Ectodermal cell (in vitro differentiated cells): Measurements from ENCODE around the gene PDE3A.

ENCODE experiments used
- H3K27ac ChIP-seq: 2 replicates; pipeline ENCODE4 v1.7.0; 2013; ENCODE audit warnings: mild to moderate bottlenecking, low read depth, low read length; ENCODE audit not compliant: insufficient read depth, poor library complexity, severe bottlenecking
- H3K27me3 ChIP-seq: 2 replicates; pipeline ENCODE4 v1.7.0; 2013; ENCODE audit warnings: mild to moderate bottlenecking, low read length; ENCODE audit not compliant: insufficient read depth, control insufficient read depth, poor library complexity, severe bottlenecking
- H3K36me3 ChIP-seq: one replicate; pipeline ENCODE4 v1.7.0; 2013; ENCODE audit warnings: low read length; ENCODE audit not compliant: control insufficient read depth, insufficient read depth
- H3K4me1 ChIP-seq: one replicate; pipeline ENCODE4 v1.7.0; 2013; ENCODE audit warnings: low read length; ENCODE audit not compliant: control insufficient read depth, insufficient read depth
- H3K4me3 ChIP-seq: 2 replicates; pipeline ENCODE4 v1.7.0; 2013; ENCODE audit warnings: low read depth, low read length, control low read depth; ENCODE audit not compliant: insufficient read depth
- H3K9me3 ChIP-seq: 2 replicates; pipeline ENCODE4 v1.7.0; 2013; ENCODE audit warnings: mild to moderate bottlenecking, low read length, moderate library complexity; ENCODE audit not compliant: control insufficient read depth
- WGBS, 2 experiments: methylation state at CpG; one replicate each; pipeline ENCODE4 v1.1.7; 2013; ENCODE audit warnings: missing lambda C conversion rate in 2 of 2; 5-methylcytosine and 5-hydroxymethylcytosine counted together

Gene PDE3A

DNA sequence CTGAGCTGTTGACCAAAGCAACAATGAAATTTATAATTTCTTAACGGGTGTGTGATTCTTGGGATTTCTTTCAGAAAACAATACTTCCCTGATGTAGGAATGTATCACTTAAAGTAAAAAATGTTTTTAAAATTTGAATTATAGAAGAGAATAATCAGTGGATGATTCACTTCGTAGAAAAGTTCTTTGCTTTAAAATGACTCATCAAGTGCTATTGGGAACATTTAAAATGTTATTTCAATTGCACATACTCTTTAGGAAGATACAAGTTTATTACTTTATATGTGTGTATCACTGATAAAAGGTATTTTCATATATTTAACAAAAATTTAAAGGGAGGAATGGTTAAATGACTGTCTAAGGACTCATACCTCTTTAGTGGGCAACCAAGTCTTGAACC, 155.3 kb downstream of the PDE3A start:
- Histone ChIP-seq H3K27ac (no peak overlapping the region), H3K9me3 (no peaks in the 10 kb centered on the region), H3K27me3 (no peaks in the 10 kb centered on the region), H3K4me3 (no peak overlapping the region), H3K36me3 (no peaks in the 10 kb centered on the region), H3K4me1 (no peaks in the 10 kb centered on the region)
- 94 to 100% methylated on average over 1 to 2 of the region's 2 CpGs for WGBS, 2 experiments

DNA sequence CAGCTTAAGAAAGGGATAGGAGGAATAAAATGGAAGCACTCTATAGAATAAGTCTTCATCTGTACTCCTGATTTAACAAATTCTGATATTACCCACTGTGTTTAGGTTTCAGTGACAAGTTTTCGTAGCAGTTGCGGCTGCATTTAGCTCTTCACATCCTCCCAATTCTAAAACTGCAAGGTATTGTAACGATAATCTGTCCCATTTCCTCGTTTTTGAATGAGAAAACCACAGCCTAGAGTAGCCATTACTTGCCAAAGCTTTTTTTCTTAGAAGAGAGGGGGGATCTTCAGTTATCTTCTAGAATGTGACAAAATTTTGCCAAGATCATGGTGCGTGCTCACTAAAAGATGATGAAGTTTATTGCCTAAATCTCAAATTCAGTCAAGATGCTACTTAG, 155.8 kb downstream of the PDE3A start:
- WGBS, 2 experiments, result 78 to 80% methylated on average over 5 of the region's 5 CpGs
- no peaks in the 10 kb centered on the region for H3K9me3 ChIP-seq
- H3K27ac ChIP-seq, result no peak overlapping the region
- H3K4me1 ChIP-seq, result no peaks in the 10 kb centered on the region
- H3K36me3 ChIP-seq, result no peaks in the 10 kb centered on the region
- H3K4me3 ChIP-seq, result no peak overlapping the region
- H3K27me3 ChIP-seq, result no peaks in the 10 kb centered on the region

- Histone ChIP-seq H3K4me3 (no peak overlapping the region), H3K9me3 (no peaks in the 10 kb centered on the region), H3K27me3 (no peaks in the 10 kb centered on the region), H3K4me1 (no peaks in the 10 kb centered on the region), H3K36me3 (no peaks in the 10 kb centered on the region), H3K27ac (no peak overlapping the region)
- WGBS, 2 experiments, result 92 to 93% methylated on average over 3 to 4 of the region's 4 CpGs
Observed at GRCh38 chr12:20525064-20525610, 156.8 kb downstream of the PDE3A start.

GRCh38 chr12:20527417-20528163, 159.3 kb downstream of the PDE3A start:
- H3K9me3 ChIP-seq, result no peaks in the 10 kb centered on the region
- no peak overlapping the region for H3K4me3 ChIP-seq
- 63 to 83% methylated on average over 5 to 7 of the region's 8 CpGs for WGBS, 2 experiments
- H3K27ac ChIP-seq, result peak overlapping the region; percentile 20
- no peaks in the 10 kb centered on the region for H3K27me3 ChIP-seq
- no peaks in the 10 kb centered on the region for H3K4me1 ChIP-seq
- no peaks in the 10 kb centered on the region for H3K36me3 ChIP-seq

DNA sequence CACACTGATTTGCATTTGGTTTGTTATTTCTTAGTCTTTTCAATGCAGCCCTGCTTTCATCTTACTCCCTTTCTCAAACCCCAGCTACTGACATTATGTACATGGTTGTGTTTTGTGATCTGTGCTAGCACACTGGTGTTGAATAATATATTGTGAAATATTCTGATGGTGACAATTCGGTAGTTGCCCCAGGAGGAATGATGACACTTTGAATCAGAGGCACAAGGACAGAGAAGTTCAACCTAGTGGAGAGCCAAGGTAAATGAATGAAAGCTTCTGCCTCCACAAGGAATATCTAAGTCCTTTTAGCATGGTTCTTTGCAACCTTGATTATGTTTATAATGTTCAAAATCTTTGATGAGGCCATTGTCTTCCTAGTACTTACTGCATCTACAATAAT, 159.9 kb downstream of the PDE3A start:
- 80 to 95% methylated on average over 1 of the region's 1 CpG for WGBS, 2 experiments
- no peaks in the 10 kb centered on the region for H3K9me3 ChIP-seq

DNA sequence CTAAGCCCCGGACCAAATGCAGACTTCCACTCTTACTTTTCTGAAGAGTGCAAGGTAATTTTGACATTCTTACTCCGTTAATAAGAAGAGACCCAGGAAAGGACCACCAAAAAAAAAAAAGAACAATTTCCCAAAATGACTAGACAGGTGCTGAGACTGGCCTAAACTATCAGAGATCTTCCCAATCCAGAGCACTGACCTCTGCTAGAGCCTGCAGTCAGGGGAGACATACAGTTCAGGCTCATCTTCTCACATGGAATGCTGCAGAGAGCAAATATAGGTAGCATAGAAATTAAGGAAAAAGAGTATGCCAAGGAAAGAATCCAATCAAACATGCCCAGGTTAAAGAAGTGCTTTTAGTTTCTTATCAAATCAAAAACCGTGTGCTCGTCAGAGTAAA, 177.9 kb downstream of the PDE3A start:
- WGBS, 2 experiments, result 70 to 73% methylated on average over 4 of the region's 4 CpGs
- H3K36me3 ChIP-seq, result no peaks in the 10 kb centered on the region
- no peaks in the 10 kb centered on the region for H3K9me3 ChIP-seq
- no peak overlapping the region for H3K27ac ChIP-seq
- no peaks in the 10 kb centered on the region for H3K4me1 ChIP-seq
- no peaks in the 10 kb centered on the region for H3K27me3 ChIP-seq
- H3K4me3 ChIP-seq, result no peak overlapping the region

More for the DNA sequence above, 159.9 kb downstream of the PDE3A start:
- no peaks in the 10 kb centered on the region for H3K4me1 ChIP-seq
- no peaks in the 10 kb centered on the region for H3K27me3 ChIP-seq
- H3K4me3 ChIP-seq, result no peak overlapping the region
- no peak overlapping the region for H3K27ac ChIP-seq
- H3K36me3 ChIP-seq, result no peaks in the 10 kb centered on the region

DNA sequence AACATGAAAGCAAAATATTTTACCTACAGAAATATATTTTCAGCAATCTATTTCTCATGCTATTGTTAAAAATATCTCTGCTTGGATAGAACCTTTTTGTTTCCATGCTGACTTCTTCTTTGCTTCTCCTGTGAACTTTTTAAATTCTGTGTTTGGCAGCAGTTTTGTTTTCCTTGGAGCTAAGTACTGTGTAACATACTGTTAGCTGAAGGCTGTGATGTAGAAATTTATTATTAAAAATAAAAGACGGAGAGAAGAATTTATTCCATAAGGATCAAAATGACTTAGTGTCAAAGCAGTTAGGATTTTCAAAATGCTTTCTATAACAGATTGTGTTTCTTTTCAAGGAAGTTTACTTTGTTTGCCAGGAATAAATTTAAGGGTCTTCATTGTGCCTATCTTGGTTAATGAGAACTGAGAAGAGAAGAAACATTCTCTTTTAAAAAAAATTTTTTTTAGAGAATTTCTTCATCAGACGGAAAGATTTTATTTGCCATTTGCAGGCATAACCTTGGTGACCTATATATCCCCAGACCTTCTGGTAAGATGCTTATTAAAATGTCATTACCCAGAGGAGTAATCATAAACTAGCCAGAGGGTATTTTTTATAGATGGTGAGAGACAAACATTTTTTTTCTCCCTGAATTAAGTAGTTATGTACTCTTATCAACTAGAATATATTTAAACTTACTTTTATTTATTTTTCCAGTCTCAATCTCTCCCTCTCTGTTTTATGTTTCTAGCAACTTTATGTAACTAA, 179.7 kb downstream of the PDE3A start:
- Histone ChIP-seq H3K27ac (no peak overlapping the region), H3K27me3 (no peaks in the 10 kb centered on the region), H3K9me3 (no peaks in the 10 kb centered on the region), H3K4me3 (no peak overlapping the region), H3K4me1 (no peaks in the 10 kb centered on the region), H3K36me3 (no peaks in the 10 kb centered on the region)
- WGBS, 2 experiments, result 75 to 94% methylated on average over 1 to 2 of the region's 2 CpGs

DNA sequence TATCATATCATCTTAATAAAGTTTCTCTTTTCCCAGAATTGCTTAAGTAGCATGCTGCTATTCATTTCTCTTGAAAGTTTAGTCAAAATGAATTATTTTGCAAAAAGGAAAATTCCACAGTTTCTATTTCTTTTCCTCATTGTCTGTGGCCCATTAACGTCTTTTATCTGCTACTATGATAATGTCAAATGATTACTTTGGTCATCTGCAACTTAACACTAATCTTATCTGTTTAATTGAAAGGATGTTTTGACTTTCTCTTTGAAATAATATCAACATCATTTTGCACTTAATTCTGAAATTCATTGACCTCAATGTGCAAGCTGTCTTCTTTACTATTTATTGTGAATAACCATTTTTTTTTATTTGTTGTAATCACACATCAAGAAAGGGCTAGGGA, 180.3 kb downstream of the PDE3A start:
- H3K36me3 ChIP-seq, result no peaks in the 10 kb centered on the region
- H3K4me3 ChIP-seq, result no peak overlapping the region
- WGBS, 2 experiments, result no CpG with 5 or more reads among the region's 1 CpG
- no peaks in the 10 kb centered on the region for H3K4me1 ChIP-seq
- no peaks in the 10 kb centered on the region for H3K27me3 ChIP-seq
- H3K27ac ChIP-seq, result no peak overlapping the region
- H3K9me3 ChIP-seq, result no peaks in the 10 kb centered on the region

DNA sequence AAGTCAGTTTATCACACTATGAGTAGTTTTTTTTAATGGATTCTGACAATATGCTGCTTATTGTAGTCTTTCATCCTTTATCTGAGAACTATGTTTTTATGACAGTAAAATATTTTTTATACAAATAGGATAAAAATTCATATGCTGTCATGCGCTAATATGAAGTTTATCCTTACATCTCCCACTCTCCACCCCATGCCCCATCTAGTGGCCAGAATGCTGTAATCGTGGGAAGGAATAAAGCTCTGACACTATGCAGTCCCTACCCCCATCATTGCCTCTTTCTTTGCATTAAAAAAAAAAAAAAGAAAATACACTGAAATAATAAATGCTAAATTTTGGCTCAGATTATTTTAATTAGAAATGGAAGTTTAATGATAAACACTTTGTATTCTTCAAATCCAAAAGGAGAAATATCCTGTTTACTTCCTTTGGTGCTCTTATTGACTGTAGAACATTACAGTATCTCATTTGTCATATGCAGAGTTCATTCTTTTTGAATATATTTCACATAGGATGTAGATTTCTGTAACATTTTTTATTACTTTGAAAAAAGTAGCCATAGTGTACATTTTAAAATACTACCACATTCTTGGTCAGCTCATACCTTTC, 180.9 kb downstream of the PDE3A start:
- H3K27me3 ChIP-seq, result no peaks in the 10 kb centered on the region
- H3K36me3 ChIP-seq, result no peaks in the 10 kb centered on the region
- no peak overlapping the region for H3K4me3 ChIP-seq
- H3K4me1 ChIP-seq, result no peaks in the 10 kb centered on the region
- H3K27ac ChIP-seq, result no peak overlapping the region
- no peaks in the 10 kb centered on the region for H3K9me3 ChIP-seq
- WGBS, 2 experiments, result 53 to 80% methylated on average over 1 to 2 of the region's 2 CpGs
